ENCODE measurements around the gene CDK6. TPM values are rescaled to one million over a fixed set of nuclear protein-coding genes. Genes with fewer than 3 reads are reported as not detected.
A peak's percentile ranks its signal among the peaks of the same experiment; 100 is the strongest.

The CDK6 gene
- polyA plus RNA-seq, 4 donors = 40.6 to 54.1 (median 48.1) TPM

DNA sequence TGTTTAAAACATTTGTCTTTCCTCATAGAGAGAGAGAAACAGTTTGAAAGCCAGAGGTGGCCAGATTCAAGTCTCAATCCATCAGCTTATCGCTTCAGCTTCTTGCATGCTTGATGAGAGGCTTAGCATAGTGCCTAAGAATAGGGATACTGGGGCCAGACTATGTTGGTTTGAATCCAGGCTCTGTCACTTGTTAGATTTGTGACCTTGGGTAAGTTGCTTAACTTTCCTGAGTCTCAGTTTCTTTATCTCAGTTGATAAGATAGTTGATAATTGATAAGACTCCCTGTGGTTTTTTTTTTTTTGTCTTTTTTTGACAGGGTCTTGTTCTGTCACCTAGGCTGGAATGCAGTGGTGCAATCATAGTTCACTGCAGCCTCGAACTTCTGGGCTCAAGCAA lies 12.1 kb upstream of the CDK6 start:
- DNase-seq (ENCODE audit: low read depth in 4 of 4, low spot score in 3 of 4) = no peak

DNA sequence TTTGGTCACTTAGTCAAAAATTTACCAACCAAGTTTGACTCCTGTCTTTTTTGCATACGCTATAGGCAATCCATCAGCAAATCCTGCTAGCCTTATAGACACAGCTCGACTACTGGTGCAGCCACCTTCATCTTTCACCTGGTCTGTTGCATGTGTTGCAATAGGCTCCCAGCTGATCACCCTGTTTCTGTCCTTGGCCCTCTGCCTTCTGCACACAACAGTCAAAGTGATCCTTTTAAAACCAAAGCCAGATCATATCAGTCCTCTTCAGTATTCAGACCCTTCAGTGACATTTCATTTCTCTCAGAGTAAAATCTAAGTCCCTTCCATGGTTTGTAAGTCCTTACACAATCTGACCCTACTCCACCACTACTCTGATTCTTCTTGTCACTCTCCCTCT lies 10.9 kb upstream of the CDK6 start:
- no peak for DNase-seq (ENCODE audit: low read depth in 4 of 4, low spot score in 3 of 4)

DNA sequence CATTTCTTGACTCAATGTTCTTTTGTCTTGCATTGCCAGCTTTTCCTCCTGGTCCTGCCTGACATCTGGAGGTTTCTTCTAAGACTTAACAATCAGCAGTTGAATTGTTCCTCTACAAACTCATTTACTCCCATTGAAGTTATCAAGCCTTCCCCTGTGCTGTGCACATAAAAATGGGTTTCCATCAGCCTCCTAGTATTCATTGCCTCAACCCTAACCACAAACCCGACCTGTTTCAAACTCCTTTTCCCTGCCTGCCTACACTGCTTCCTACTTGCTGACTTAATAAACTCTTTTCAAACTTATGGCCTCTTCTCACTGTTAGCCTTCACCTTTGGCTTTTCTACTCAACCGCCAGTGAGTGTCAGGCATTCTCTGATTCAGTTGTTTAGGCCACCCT lies 9.4 kb upstream of the CDK6 start:
- no peak for DNase-seq (ENCODE audit: low read depth in 4 of 4, low spot score in 3 of 4)

DNA sequence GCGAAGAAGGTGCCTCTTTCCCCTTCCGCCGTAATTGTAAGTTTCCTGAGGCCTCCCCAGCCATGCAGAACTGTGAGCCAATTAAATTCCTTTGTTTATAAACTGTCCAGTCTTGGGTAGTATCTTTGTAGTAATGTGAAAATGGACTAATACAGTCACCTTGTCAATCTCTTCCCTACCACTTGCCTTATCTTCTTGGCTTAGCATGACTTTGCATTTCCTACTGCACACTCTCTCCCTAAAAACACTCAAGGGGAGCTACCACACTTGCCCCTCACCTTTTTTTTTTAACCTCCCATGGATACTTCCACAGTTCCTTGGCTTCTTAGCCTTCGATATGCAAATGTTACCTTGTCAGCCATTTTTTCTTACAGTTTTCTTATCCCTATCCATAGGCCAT lies 7.4 kb upstream of the CDK6 start:
- DNase-seq (ENCODE audit: low read depth in 4 of 4, low spot score in 3 of 4) = no peak

DNA sequence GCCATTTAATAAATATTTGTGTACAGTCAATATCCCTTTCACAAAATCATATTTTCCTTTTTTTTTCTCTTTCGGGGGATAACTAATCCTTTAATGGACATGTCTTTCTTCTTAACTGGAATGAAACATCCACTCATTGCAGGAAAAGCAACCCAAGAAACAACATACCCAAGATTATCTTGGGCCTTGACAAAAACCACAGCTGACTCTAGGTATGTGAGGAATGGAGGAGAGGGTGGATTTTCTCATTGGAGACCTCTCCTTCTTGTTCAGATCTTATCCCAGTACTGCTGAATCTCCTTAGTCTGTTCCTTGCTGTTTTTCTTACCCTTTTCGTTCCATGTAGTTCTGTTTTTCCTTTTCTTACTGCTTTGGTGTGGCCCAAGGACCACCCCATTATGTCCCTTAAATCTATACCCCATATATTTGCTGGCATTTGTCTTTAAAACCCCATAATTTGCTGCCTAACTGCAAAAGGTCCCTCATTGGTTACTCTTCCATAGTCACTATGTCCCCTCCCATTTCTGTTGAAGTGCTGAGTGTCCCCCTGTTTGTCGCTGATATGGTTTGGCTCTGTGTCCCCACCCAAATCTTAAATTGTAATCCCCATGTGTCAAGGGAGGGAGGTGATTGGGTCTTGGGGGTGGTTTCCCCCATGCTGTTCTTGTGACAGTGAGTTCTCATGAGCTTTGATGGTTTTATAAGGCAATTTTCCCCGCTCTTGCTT lies 6.8 kb upstream of the CDK6 start:
- no peak for DNase-seq (ENCODE audit: low read depth in 4 of 4, low spot score in 3 of 4)

DNA sequence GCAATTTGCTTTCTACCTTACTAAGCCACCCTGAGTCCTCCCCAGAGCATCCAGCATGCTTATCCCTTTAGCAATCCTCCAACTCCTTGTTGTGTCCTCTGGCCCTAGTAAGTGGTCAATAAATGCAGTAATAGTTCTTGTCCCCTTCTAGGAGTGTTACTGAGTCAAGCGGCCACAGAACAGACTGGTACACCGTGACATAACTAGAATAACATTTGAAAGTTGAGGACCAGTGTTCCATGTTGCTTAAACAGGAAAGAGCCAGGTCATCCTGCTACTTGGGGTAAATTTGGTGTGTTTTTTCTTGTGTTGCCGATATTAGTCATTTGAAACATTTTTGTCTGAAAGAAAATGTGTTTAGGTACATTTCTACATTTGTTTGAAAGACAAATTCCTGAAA lies 4.8 kb upstream of the CDK6 start:
- DNase-seq (ENCODE audit: low read depth in 4 of 4, low spot score in 3 of 4) = no peak

DNA sequence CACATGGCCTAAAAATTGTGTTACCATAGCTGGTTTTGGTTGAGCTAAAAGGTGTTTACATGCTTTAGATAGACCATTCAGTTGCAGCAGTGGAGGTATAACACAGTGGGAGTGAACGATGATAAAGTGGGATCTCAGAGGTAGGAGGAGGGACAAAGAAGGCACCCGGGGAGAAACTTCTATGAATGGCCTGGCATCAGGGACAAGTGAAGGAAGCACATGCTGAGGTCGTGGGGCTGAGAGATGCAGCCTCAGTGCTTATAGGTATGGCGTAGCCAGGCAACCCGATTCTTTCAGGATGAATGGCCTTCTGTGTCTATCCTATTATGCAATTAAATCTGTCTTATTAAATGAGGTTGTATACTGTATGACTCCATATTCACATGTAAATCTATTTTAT lies 3.9 kb upstream of the CDK6 start:
- DNase-seq (ENCODE audit: low read depth in 4 of 4, low spot score in 3 of 4) = no peak

DNA sequence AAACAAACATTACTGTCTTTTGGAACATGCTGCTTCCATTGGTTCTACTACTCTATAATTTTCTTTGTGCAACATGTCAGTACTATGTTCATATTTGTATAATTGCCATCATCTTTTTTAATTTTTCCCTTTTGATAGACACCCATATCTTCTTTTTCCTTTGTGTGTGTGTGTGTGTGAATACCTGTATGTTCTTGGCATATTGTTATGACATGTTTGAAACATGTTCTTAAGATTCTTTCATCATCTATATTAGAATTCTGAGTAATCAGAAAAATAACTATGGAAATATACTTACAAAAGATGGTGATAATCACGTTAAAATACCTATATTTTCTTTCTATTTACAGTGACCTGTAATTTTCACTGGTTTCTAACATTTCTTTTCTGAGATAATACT lies 3.5 kb upstream of the CDK6 start:
- DNase-seq (ENCODE audit: low read depth in 4 of 4, low spot score in 3 of 4) = no peak

DNA sequence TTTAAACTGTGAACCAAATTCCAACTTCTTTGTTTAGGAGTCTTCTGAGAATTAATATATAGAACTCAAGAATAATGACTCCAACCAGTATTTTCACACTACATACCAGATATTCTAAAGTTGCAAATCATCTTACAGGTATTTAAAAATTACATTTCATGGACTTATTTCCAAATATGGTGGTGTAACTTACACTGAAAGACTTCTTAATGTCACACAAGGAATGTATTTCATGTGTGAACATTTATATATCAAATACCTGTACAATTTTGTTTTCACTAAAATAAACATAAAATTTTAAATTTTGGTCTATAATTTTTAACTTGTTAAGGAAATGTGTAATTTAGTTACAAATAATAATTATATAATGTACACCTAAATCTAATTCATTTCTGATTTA lies 2.6 kb upstream of the CDK6 start:
- DNase-seq (ENCODE audit: low read depth in 4 of 4, low spot score in 3 of 4) = no peak

DNA sequence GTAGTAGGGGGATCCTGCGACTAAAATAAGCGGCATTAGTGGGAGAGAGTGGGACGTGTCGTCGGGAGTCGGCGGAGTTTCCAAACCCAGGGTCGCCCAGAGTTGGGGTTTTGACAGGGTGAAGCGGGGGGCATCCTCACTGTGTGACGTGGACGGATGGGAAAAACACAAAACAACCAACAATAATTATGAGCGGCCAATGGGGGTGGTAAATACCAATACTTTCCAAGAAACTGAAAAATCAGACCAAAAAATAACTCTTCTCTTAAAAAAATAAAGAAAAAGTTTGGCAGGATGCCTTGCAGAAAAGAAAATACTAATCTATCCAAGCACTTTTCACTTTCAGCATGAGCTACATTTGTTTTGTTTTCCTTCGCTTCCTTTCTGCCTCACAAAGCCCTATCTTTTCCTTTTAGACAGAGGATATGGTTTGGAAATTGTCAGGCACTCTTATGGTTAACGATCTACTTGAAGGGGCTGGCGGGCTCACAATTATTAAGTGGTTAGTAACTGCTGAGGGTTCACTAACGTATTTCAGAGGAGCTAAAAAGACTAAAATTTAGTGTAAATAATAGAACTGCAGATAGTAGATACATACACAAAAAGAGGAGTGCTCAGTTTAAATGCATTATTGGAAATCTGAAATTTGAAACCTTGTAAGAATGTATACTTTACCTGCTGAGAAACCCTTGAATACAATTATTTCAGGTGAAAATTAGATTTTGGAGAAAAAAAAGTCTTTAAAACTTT lies 802 bp upstream of the CDK6 start:
- DNase-seq (ENCODE audit: low read depth in 4 of 4, low spot score in 3 of 4) = peak in 2 of 4 donors; percentile 33 to 39

DNA sequence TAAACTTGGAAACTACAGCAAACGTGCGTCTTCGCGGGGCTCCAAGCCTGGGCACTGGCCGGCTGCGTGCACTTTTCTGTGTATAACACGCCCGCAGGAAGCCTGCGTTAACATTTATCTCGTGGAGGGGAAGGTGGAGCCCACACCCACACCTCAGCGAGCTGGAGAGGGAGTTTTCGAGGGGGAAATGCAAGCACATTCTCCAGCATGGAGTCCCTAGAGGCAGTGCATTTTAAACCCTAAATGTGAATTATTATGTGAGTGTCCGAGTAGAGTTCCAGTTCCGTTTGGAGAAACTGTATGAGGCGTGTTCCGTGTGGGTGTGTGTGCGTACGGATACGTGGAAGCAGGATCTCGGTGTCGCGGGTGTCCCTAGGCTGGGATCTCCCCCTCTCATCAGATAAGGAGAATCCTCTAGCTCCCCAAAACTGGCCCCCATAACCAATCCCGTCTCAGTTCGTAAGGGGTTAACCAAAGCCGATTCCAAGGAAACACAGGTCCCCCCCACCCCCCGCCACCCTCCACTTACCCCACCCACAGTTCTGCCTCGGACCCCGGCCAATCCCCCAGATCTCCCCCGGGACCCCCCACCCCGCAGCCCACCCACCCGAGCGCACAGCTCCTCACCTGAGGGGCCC lies 403 bp downstream of the CDK6 start:
- peak in 3 of 4 donors; percentile 15 to 47 (median 26) for DNase-seq (ENCODE audit: low read depth in 4 of 4, low spot score in 3 of 4)

DNA sequence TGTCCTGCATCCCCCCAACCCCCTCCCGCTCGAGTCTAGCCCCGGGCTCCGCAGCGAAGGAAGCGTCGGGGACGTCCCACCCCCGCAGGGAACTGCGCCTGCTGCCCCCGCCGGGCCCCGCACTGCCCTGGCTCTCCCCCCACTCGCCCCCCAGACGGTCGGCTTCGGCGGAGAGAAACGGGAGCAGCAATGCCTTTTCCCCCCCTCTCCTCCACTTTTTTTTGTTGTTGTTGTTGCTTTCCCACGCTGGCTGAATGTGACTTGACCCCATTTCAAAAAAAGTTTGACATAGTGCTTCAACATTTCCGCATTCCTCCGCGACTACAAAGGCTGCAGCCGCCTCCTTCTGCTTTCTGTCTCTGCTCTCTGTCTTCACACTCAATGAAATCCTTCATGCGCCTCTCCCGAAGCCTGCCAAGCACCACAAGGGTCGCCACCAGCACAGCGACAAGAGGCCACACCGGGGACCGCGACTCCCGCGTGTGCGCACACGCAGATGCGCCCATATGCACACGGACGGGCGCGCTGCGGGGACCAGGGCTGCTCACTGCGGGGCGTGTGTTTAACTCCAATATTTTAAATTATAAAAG lies 1.0 kb downstream of the CDK6 start:
- peak in 3 of 4 donors; percentile 62 to 70 (median 68) for DNase-seq (ENCODE audit: low read depth in 4 of 4, low spot score in 3 of 4)

DNA sequence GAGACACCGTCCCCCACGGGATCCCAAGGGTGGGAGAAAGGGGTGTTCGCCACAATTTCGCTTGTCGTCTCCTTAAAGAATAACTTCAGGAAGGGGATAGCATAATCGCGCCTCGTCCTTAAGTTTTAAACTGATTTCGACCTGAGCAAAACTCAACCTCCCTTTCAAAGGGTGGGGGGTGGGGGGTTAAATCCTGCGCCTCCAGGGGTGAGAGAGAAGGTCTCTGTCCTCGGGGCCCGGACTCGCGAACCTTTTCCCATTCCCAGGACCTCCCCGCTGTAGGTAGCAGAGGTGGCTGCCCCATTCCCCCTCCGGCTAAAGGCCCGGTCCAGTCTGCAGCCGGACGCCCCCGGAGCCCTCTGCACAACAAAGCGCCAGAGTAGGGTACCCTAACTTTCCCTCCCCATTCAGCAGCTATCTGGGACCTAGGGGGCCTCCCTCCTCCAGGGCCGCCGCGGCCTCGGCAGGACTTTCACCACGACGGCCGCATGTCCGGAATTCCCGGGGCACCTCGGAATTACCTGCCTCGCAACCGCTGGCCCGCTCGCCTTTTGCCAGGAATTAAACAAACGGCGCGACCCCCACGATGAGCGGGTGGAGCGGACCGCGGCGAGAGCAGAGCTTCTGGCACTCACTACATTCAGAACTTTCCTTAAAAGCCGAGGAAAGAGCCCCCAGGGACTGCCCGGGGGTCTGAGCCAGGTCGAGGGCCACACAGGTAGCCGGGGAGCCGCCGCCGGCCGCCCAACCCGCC lies 1.7 kb downstream of the CDK6 start:
- DNase-seq (ENCODE audit: low read depth in 4 of 4, low spot score in 3 of 4) = no peak

DNA sequence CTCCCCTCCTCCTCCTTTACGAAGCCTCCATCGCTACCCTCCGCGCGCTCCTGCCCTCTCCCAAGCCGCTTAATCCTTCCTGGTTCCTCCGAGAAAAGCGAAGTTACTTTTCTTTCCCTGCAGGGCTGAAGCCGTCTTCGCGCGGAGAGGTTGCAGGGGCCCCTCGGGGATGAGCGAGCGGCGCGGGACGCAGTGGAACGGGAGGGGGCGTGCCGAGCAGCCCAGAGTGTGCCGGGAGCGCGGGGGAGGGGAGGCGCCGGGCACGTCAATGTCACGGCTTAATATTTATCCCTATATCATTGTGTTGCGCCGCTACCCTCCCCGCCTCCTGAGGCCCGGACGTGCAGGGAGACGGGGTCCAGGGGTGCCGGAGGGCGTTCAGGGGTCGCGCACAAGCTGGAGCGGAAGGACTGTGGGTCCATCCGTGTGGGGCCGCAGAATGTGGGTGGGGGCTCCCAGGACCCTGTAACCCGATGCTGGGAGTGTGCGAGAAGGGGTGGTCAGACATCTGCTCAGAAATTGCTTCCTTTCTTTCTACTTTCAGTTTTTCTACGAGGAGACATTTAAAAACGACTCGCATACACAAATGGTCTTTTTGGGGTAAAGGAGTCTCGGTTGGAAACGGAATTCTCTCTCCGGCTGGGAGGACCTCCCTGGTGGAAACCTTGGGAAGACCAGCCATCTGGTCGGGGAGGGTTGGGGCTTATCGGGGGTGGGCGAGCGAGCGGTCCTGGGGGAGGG lies 2.4 kb downstream of the CDK6 start:
- peak in 3 of 4 donors; percentile 54 to 69 (median 65) for DNase-seq (ENCODE audit: low read depth in 4 of 4, low spot score in 3 of 4)

DNA sequence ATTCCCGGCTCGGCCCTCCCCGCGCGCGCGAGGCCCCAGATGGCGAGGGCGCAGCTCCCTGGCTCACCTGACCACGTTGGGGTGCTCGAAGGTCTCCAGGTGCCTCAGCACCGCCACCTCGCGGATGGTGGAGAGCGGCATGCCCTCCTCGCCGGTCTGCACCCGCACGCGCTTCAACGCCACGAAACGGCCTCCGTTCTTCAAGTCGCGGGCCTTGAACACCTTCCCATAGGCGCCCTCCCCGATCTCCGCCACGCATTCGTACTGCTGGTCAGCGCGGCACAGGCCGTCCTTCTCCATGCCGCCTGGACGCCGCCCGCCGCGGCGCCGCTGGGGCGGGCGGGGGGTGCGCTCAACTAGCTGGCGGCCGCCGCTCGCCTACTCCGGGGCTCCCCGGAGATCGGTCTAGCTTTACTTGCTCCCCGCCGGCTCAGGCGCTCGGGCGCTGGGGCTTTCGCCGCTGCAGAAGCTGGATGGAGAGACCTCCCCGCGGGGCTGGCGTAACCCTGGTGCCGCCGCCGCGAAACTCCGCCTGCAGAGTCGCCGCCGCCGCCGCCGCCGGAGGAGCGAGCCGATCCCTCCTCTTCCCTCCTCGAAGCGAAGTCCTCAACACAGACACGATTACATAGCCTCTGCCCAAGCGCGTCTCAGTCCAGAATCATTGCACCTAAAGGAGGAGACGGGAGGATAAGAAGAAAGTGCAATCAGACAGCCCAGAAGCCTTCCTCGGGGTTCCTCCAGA lies 3.2 kb downstream of the CDK6 start:
- peak in 3 of 4 donors; percentile 66 to 77 (median 74) for DNase-seq (ENCODE audit: low read depth in 4 of 4, low spot score in 3 of 4)

DNA sequence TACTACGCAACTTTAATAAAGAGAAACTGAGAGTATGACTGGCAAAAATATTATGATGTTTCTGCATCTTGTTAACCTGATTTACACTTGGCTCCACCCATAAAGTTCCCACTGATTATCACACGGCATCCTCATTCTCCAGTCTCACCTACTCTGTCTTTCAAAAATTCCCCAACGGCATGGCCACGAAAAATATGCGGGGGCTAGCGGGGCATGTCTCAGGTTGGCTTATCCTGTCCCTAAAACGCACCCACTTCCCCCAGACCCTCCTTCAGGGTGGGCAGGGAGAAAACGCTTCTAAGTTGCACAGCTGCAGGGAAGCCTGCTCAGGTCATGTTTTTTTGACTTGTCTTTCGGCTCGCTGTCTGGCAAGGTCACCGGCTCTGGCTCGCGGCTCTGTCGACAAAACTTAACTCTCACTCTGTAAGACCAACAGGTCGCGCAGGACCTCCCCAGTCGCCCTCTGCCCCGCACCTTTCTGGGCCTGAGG lies 3.8 kb downstream of the CDK6 start:
- no peak for DNase-seq (ENCODE audit: low read depth in 4 of 4, low spot score in 3 of 4)

DNA sequence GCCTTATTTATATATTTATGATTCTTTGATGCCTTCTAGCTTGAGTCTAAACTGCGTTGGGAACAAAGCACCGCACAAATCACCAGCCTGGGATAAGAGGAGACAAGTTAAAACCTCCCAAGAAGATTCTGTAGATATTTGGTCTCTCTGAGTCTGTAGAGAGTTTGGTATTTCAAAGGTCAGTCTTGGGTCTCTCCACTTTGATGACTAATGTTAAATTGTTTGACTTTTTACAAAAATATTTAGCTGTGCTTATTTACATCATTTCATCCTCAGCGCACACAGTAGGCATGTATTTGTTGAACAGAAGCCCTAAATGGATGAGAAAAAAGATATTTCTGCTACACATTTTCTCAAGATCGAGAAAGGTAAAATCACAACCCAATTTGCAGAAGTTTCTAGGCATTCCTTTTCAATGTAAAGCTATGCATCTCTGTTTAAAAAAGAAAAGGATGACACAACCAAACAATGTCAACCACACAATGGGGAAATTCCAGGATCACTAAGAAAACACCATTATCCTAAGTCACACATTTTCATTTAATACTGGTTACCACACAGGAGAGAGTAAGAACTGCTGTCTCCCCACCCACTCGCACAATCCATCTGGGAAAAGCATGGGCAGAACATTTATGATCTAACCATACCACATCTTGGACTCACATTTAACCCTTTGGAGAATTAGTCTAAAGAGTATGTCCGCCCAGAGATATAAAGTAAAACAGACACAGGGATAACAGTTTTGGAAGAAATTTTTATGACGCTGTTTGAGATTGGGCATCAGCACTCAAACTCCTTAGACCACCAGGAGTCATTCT lies 4.4 kb downstream of the CDK6 start:
- peak in 1 of 4 donors; percentile 23 for DNase-seq (ENCODE audit: low read depth in 4 of 4, low spot score in 3 of 4)

DNA sequence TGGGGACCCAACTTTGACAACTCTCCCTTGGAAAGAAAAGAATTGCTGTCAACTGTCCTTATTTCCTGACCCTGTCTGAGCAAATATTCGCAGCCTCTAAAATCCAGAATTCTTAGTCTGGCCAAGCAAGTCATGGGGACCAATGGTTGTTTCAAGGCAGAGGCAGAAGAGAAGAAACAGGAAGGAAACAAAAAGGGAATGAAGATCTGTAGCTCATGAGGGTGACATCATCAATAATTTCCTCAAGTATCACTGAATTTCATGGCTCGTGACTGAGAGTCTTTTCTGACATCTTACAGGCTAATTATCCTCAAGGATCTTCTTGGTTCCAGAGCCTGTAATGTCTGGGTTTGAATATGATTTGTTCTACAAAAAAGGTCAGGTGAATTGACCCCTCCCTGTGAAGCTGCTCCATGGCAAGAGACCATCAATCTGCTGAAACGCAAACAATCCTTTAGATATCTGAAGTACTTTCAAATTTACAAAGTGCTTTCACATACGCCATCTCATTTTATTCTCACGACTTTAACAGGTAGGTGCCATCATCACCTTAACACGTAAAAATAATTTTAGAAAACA lies 5.8 kb downstream of the CDK6 start:
- DNase-seq (ENCODE audit: low read depth in 4 of 4, low spot score in 3 of 4) = no peak
